HEK293T (cell line): ENCODE measurements around the gene PDZD7.

Source experiments
- BHLHE40 ChIP-seq: fragments of 450-650 bp; IDR thresholded peaks from 2 replicates; pipeline ENCODE4 v1.6.1; 2016; ENCODE audit warnings: mild to moderate bottlenecking, moderate library complexity, borderline replicate concordance
- CTBP1 ChIP-seq: fragments of 450-650 bp; IDR thresholded peaks from 2 replicates; pipeline ENCODE4 v1.6.1; 2016; ENCODE audit warnings: borderline replicate concordance
- ELF4 ChIP-seq: fragments of 450-650 bp; IDR thresholded peaks from 2 replicates; pipeline ENCODE4 v1.6.1; 2017; ENCODE audit warnings: antibody characterized with exemption
- FOXA1 ChIP-seq: fragments of 450-650 bp; IDR thresholded peaks from 2 replicates; pipeline ENCODE4 v1.6.1; 2016; ENCODE audit warnings: mild to moderate bottlenecking
- FOXK2 ChIP-seq: fragments of 450-650 bp; IDR thresholded peaks from 2 replicates; pipeline ENCODE4 v1.6.1; 2016; ENCODE audit warnings: mild to moderate bottlenecking
- FOXM1 ChIP-seq: fragments of 450-650 bp; IDR thresholded peaks from 2 replicates; pipeline ENCODE4 v1.6.1; 2017; ENCODE audit warnings: mild to moderate bottlenecking, borderline replicate concordance
- HDGF ChIP-seq: fragments of 450-650 bp; IDR thresholded peaks from 2 replicates; pipeline ENCODE4 v1.6.1; 2017; ENCODE audit warnings: antibody characterized with exemption, borderline replicate concordance
- SP1 ChIP-seq: fragments of 450-650 bp; IDR thresholded peaks from 2 replicates; pipeline ENCODE4 v1.6.1; 2017
- SUZ12 ChIP-seq: fragments of 450-650 bp; IDR thresholded peaks from 2 replicates; pipeline ENCODE4 v1.6.1; 2016; ENCODE audit warnings: mild to moderate bottlenecking
- ZNF384 ChIP-seq: fragments of 450-650 bp; IDR thresholded peaks from 2 replicates; pipeline ENCODE4 v1.6.1; 2016

DNA sequence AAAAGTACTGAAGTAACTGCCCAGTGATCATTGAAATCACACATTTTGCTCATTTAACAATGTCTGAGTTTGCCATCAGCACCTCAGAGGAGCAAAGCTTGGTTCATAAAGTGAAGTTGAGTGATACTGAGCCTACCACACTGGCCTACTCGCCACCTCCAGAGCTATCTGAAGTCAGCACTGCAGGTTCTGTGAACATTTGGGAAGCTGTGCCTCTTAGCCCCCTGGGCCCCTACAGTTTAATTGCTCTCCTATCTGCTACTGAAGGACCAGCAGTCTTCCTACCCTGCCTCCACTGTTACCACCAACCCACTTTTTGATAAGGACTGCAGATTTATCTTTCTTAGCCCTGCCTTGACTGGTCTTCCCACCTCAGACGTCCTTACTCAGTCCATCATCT lies 63.6 kb downstream of the PDZD7 start:
- no peak for TF ChIP-seq SUZ12
- TF ChIP-seq FOXA1: no peak
- TF ChIP-seq CTBP1: no peak
- TF ChIP-seq ZNF384: no peak
- no peak for TF ChIP-seq BHLHE40
- no peak for TF ChIP-seq SP1
- no peak for TF ChIP-seq FOXK2
- TF ChIP-seq FOXM1: no peak
- no peak for TF ChIP-seq ELF4
- no peak for TF ChIP-seq HDGF
